DOHH2 (cell line): ENCODE data around the gene TRAF4.

Experiments
- EZH2phosphoT487 ChIP-seq: fragments of 200-600 bp; sonication (generic); IDR thresholded peaks from 2 replicates; pipeline ENCODE4 v1.6.1; 2017; ENCODE audit warnings: borderline replicate concordance, mild to moderate bottlenecking, antibody characterized with exemption, low read length, moderate library complexity, mixed read lengths
- TF ChIP-seq, protein P1 (sequence below): fragments of 200-600 bp; sonication (generic); IDR thresholded peaks from one replicate; pipeline ENCODE4 v1.5.1; 2014; ENCODE audit warnings: antibody characterized with exemption, mild to moderate bottlenecking, low read depth, low read length; ENCODE audit not compliant: poor library complexity, severe bottlenecking

DNA sequence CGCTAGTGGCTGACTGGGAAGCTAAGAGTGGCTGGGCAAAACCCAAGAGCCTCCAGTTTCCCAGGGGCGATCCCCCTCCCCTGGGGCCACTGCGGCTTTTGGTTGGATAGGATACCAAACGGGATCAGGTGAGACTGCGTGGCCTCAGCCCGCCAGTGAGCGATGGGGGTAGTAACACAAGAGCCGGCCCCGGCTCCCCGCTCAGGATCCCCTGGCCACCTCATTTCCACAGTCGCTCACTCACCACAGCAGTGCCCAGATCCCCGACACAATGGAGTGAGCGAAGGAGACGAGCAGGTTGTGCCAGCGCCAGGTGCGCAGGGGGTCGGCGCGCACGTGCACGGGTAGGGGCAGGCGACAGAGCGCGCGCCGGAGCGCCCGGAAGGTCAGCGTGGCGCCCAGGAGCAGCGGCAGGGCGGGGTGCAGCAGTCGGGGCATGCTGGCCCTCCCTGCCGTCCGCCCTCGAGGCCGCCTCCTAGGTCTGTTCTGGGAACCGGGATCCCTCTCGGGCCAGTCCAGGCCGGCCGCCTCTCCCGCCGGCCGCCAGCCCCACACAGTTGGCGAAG, 18.1 kb upstream of the TRAF4 start:
- TF ChIP-seq, protein P1, sequence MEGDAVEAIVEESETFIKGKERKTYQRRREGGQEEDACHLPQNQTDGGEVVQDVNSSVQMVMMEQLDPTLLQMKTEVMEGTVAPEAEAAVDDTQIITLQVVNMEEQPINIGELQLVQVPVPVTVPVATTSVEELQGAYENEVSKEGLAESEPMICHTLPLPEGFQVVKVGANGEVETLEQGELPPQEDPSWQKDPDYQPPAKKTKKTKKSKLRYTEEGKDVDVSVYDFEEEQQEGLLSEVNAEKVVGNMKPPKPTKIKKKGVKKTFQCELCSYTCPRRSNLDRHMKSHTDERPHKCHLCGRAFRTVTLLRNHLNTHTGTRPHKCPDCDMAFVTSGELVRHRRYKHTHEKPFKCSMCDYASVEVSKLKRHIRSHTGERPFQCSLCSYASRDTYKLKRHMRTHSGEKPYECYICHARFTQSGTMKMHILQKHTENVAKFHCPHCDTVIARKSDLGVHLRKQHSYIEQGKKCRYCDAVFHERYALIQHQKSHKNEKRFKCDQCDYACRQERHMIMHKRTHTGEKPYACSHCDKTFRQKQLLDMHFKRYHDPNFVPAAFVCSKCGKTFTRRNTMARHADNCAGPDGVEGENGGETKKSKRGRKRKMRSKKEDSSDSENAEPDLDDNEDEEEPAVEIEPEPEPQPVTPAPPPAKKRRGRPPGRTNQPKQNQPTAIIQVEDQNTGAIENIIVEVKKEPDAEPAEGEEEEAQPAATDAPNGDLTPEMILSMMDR = no peak
- TF ChIP-seq EZH2phosphoT487 = no peak
